GM12878 (cell line): ENCODE results near the gene TMEM35B. TPM values are rescaled to one million over a fixed set of nuclear protein-coding genes. Genes with fewer than 3 reads are reported as not detected.

Experiments used
- ATAC-seq: fragments of 200-7000 bp; cut with Tn5 transposase; 3 replicates; pipeline ENCODE4 v1.9.1; 2020; ENCODE audit warnings: mild to moderate bottlenecking, moderate library complexity
- BruUV-seq: library from RNA; stranded (reverse); fragments of 400-500 nt; replicated peaks from 2 replicates; lab custom pipeline; 2021; lab: Mats Ljungman, UMichigan
- CTCF ChIA-PET: fragments of 300-600 bp; sonication (Branson Sonifier 250); formaldehyde crosslinking; extraction: SDS; loops from one replicate; lab custom pipeline; 2021; ENCODE audit warnings: inconsistent platforms; lab: Yijun Ruan, JAX
- POLR2A ChIA-PET: fragments of 350-600 bp; formaldehyde crosslinking; extraction: SDS; loops from one replicate; lab custom pipeline; 2021; ENCODE audit warnings: inconsistent platforms; lab: Charles Lee
- RAD21 ChIA-PET: fragments of 300-600 bp; sonication (Branson Sonifier 250); formaldehyde crosslinking; loops from one replicate; lab custom pipeline; 2023; ENCODE audit warnings: antibody characterized with exemption; ENCODE audit not compliant: unreplicated experiment; lab: Charles Lee
- SMC1A ChIA-PET: fragments of 300-600 bp; sonication (Branson Sonifier 250); formaldehyde crosslinking; loops from one replicate; lab custom pipeline; 2023; ENCODE audit not compliant: unreplicated experiment, uncharacterized antibody; lab: Charles Lee
- DNase-seq: peaks from one replicate; pipeline ENCODE4 v3.0.0-alpha.2; 2011; ENCODE audit warnings: low read depth, low spot score
- FAIRE-seq: peaks from 3 replicates; lab custom pipeline; 2011; peaks lifted over from hg19 to GRCh38; lab: Jason Lieb, UNC
- H2AFZ ChIP-seq: 2 replicates; pipeline ENCODE4 v1.6.0; 2011; ENCODE audit warnings: low read depth, low read length, control low read depth; ENCODE audit not compliant: control insufficient read depth
- H3K27ac ChIP-seq: 2 replicates; pipeline ENCODE4 v1.5.1; 2011; ENCODE audit warnings: control low read depth; ENCODE audit not compliant: control insufficient read depth, insufficient read depth
- H3K27me3 ChIP-seq, 2 experiments: replicated peaks in 1 of 2; 2 replicates each; pipeline versions ENCODE4 v1.6.0 to v1.6.1; 2011; ENCODE audit warnings: low read length in 1 of 2; ENCODE audit not compliant: control insufficient read depth in 2 of 2, insufficient read depth in 2 of 2
- H3K36me3 ChIP-seq, 2 experiments: 2 replicates each; pipeline ENCODE4 v1.5.1; 2011; ENCODE audit warnings: low read length in 1 of 2; ENCODE audit not compliant: control insufficient read depth in 2 of 2, insufficient read depth in 2 of 2
- H3K4me1 ChIP-seq: 2 replicates; pipeline ENCODE4 v1.6.1; 2011; ENCODE audit warnings: mild to moderate bottlenecking, low read length, moderate library complexity, mixed read lengths; ENCODE audit not compliant: control insufficient read depth, insufficient read depth
- H3K4me2 ChIP-seq: 2 replicates; pipeline ENCODE4 v1.6.0; 2011; ENCODE audit warnings: control low read depth; ENCODE audit not compliant: control insufficient read depth, insufficient read depth
- H3K4me3 ChIP-seq: fragments of 200-600 bp; sonication (generic); 2 replicates; pipeline ENCODE4 v1.5.1; 2016
- H3K79me2 ChIP-seq: 2 replicates; pipeline ENCODE4 v1.6.0; 2011; ENCODE audit warnings: low read length; ENCODE audit not compliant: control insufficient read depth, insufficient read depth
- H3K9ac ChIP-seq: 2 replicates; pipeline ENCODE4 v1.8.0; 2011; ENCODE audit warnings: low read length, control low read depth, mixed read lengths; ENCODE audit not compliant: control insufficient read depth, insufficient read depth
- H3K9me3 ChIP-seq: replicated peaks from 3 replicates; pipeline ENCODE4 v1.5.1; 2011; ENCODE audit warnings: mild to moderate bottlenecking, low read length; ENCODE audit not compliant: control insufficient read depth, insufficient read depth
- H4K20me1 ChIP-seq: 2 replicates; pipeline ENCODE4 v1.6.0; 2011; ENCODE audit not compliant: control insufficient read depth, insufficient read depth
- BHLHE40 ChIP-seq, 2 experiments: fragments of 450-650 bp in 1 of 2; IDR thresholded peaks; 2 replicates each; pipeline ENCODE4 v1.6.1; 2011 to 2017; ENCODE audit warnings: low read depth in 2 of 2, borderline replicate concordance in 1 of 2, improper control_type of control experiment in 1 of 2, low read length in 1 of 2, mild to moderate bottlenecking in 1 of 2
- CBX3 ChIP-seq: fragments of 200-600 bp; sonication (generic); IDR thresholded peaks from 2 replicates; pipeline ENCODE4 v1.6.1; 2016; ENCODE audit warnings: low read depth, borderline replicate concordance
- CHD1 ChIP-seq: IDR thresholded peaks from 2 replicates; pipeline ENCODE4 v1.6.1; 2012; ENCODE audit warnings: low read depth, low read length, improper control_type of control experiment
- KDM1A ChIP-seq: fragments of 200-600 bp; sonication (generic); IDR thresholded peaks from 2 replicates; pipeline ENCODE4 v1.6.1; 2016; ENCODE audit warnings: borderline replicate concordance
- NR2F1 ChIP-seq: fragments of 450-650 bp; conservative IDR thresholded peaks from 2 replicates; pipeline ENCODE4 v1.6.1; 2017; ENCODE audit warnings: mild to moderate bottlenecking
- PAX5 ChIP-seq: IDR thresholded peaks from 2 replicates; pipeline ENCODE4 v1.6.1; 2011; ENCODE audit warnings: low read depth, low read length, borderline replicate concordance
- RFX5 ChIP-seq: IDR thresholded peaks from 2 replicates; pipeline ENCODE4 v1.6.1; 2011; ENCODE audit warnings: low read depth, low read length, improper control_type of control experiment
- SMAD1 ChIP-seq: fragments of 450-650 bp; IDR thresholded peaks from 2 replicates; pipeline ENCODE4 v1.6.1; 2018; ENCODE audit warnings: mild to moderate bottlenecking, low read depth; ENCODE audit not compliant: partially characterized antibody
- SP1 ChIP-seq: IDR thresholded peaks from one replicate; pipeline ENCODE4 v1.6.1; 2011; ENCODE audit warnings: low read depth, low read length
- TBL1XR1 ChIP-seq: IDR thresholded peaks from 2 replicates; pipeline ENCODE4 v1.6.1; 2012; ENCODE audit warnings: low read depth, low read length, improper control_type of control experiment
- WGBS: methylation state at CpG from one replicate; pipeline ENCODE4 v1.1.6; 2016; ENCODE audit warnings: low lambda C conversion rate; ENCODE audit not compliant: insufficient replicate concordance, insufficient coverage; ENCODE audit errors: missing lambda C conversion rate; 5-methylcytosine and 5-hydroxymethylcytosine counted together
- in situ Hi-C: fragments of 300-500 bp; cut with MboI; formaldehyde crosslinking; loops from 9 replicates; pipeline ENCODE4 v1.14.3; 2018; ENCODE audit warnings: mixed read lengths
- intact Hi-C: fragments of 100-400 bp; cut with micrococcal nuclease; formaldehyde crosslinking; loops from one replicate; pipeline ENCODE4 v1.14.2; 2022; ENCODE audit not compliant: unreplicated experiment
- polyA plus RNA-seq, 11 experiments: library from polyadenylated mRNA; depleted of rRNA in 4 of 11; unstranded in 6 of 11; stranded (reverse) in 5 of 11; fragments of >200 nt; fragmentation: Nextera tagmentation in 4 of 11; fragmentation: Illumina TruSeq in 1 of 11; extraction: Ambion mirVana in 4 of 11; extraction: Trizol in 1 of 11; gene quantifications; 1 replicate in 1 of 11; 2 replicates in 10 of 11; pipeline versions ENCODE4 v1.2.1 to v1.2.3, GENCODE V29; 2011 to 2016; ENCODE audit warnings: inconsistent platforms in 2 of 11, missing spikeins in 2 of 11, low read depth in 1 of 11
- total RNA-seq, 4 experiments: library from RNA; depleted of rRNA in 3 of 4; stranded (reverse); fragments of >200 nt in 3 of 4; fragmentation: Illumina TruSeq in 1 of 4; extraction: Trizol in 1 of 4; gene quantifications; 2 replicates each; pipeline versions ENCODE4 v1.2.1 to v1.2.3, GENCODE V29; 2013 to 2021
- TF ChIP-seq, protein P1 (sequence below): fragments of 450-650 bp; conservative IDR thresholded peaks from 2 replicates; pipeline ENCODE4 v1.6.1; 2017; ENCODE audit warnings: mild to moderate bottlenecking, moderate library complexity

TMEM35B gene
- total and polyA plus RNA-seq, 10 of the 15 experiments (the other 5 are each of a cell fraction or from before 2014, with no cell fraction given), result 14.8 to 138 (median 32.8) TPM

DNA sequence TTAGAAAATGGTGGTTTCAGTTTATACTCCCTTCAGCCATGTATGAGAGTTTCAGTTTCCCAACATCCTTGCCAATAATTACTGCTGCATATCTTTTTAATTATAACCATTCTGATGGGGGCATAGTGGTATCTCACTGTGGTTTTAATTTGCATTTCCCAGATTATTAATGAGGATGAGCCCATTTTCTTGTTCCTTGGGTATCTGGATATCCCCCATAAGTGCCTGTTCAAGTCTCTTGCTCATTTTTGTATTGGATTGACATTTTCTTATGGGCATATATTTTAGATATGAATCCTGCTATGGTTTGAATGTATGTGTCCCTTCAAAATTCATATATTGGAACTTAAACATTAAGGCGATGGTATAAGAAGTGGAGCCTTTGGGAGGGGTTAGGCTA, 48.2 kb upstream of the TMEM35B start:
- 95% methylated on average over 1 of the region's 1 CpG for WGBS
- TF ChIP-seq, protein P1, sequence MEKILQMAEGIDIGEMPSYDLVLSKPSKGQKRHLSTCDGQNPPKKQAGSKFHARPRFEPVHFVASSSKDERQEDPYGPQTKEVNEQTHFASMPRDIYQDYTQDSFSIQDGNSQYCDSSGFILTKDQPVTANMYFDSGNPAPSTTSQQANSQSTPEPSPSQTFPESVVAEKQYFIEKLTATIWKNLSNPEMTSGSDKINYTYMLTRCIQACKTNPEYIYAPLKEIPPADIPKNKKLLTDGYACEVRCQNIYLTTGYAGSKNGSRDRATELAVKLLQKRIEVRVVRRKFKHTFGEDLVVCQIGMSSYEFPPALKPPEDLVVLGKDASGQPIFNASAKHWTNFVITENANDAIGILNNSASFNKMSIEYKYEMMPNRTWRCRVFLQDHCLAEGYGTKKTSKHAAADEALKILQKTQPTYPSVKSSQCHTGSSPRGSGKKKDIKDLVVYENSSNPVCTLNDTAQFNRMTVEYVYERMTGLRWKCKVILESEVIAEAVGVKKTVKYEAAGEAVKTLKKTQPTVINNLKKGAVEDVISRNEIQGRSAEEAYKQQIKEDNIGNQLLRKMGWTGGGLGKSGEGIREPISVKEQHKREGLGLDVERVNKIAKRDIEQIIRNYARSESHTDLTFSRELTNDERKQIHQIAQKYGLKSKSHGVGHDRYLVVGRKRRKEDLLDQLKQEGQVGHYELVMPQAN, result no peak
- no peak for TF ChIP-seq RFX5
- no peak for TF ChIP-seq SMAD1
- TF ChIP-seq PAX5, result no peak
- no peak for TF ChIP-seq CHD1
- no peak for TF ChIP-seq NR2F1
- TF ChIP-seq SP1, result no peak
- no peak for TF ChIP-seq KDM1A
- TF ChIP-seq TBL1XR1, result no peak
- no peak for TF ChIP-seq BHLHE40 (IDR thresholded peaks at IDR 0.05; ENCODE audit: borderline replicate concordance in 1 of 2, low read depth in 2 of 2, low read length in 1 of 2)
- no peak for TF ChIP-seq CBX3
- no peak for FAIRE-seq
- intact Hi-C loops, result loop anchor here (5.0 kb wide), 1 partner anchor 159 kb away; the partner anchor contains the start of gene SFPQ
- DNase-seq, result no peak
- H3K4me3 ChIP-seq, result no peak overlapping the region
- peaks cover 3% of the 10 kb centered on the region; the same call in 1 of the 2 replicates for H3K4me1 ChIP-seq
- H3K4me2 ChIP-seq, result no peak overlapping the region
- H3K36me3 ChIP-seq, result no peaks in the 10 kb centered on the region
- no peaks in the 10 kb centered on the region for H4K20me1 ChIP-seq
- RAD21 ChIA-PET, result no interaction called here
- CTCF ChIA-PET, result interaction anchor here (1.4 kb wide), 1 partner anchor 13 kb away, joined by 5 read pairs; no protein-coding TSS in a partner anchor
- no peak overlapping the region for H3K9ac ChIP-seq
- peaks cover 3% of the 10 kb centered on the region; the same call in 2 of the 3 replicates for H3K9me3 ChIP-seq
- no peaks in the 10 kb centered on the region for H3K27me3 ChIP-seq
- H2AFZ ChIP-seq, result no peak overlapping the region
- in situ Hi-C loops, result no loop called here
- no peak for ATAC-seq
- POLR2A ChIA-PET, result no interaction called here
- no peak overlapping the region for H3K27ac ChIP-seq
- no TSS peak for BruUV-seq
- H3K79me2 ChIP-seq, result peaks cover 24% of the 10 kb centered on the region
- SMC1A ChIA-PET, result no interaction called here
